SK-N-DZ (cell line): Measurements from ENCODE around the gene IL22RA2.
A peak's percentile ranks its signal among the peaks of the same experiment; 100 is the strongest.

Source experiments
- DNase-seq: peaks from one replicate; pipeline ENCODE4 v3.0.0-alpha.2; 2015; ENCODE audit warnings: low spot score

IL22RA2 gene

DNA sequence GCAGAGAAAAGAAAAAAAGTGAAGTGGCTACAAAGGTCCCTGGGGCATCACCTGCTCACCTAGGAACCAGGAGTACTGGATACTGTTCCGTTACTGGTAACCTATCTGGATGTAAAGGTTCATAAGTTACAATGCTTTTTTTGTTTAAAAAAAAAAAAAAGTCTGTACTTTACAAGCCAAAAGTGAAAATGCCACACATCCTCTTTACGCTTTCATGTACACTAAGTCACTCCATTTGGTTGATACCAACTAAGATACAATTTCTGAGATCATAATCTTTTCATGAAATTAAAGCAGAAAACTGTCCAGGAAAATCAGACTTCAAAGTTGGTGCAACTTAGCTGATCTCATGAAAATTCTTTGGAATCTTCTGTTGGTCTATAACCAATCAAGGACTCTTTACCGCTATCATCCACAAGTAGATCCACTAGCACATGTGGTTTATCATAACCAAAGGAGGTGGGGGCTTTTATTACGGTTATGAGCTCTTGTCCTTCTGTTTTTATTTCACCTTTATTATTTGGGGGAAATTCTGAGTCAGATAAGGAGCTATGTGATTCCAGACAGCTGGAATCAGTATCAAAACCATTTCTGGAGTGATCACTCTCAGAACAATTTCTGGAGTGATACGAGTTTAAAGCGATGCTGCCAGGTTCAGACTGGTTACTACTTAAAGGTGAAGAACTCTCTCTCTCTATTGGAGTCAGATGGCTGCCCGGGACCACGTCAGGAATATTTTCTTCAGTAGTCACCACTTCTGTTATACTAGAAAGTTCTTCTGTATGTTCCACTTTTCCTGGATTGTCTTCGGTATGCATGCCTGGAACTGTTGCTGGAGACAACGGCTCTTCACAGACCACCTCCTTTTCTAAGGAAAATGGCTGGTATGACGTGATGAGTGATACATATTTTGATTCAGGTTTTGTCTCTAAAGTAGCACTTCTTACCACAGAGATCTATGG is 24.5 kb upstream of the IL22RA2 start:
- no peak for DNase-seq

- no peak for DNase-seq
These were observed 20.0 kb upstream of the IL22RA2 start for GRCh38 chr6:137193256-137194070.

GRCh38 chr6:137192821-137193220 is 19.4 kb upstream of the IL22RA2 start:
- no peak for DNase-seq

DNA sequence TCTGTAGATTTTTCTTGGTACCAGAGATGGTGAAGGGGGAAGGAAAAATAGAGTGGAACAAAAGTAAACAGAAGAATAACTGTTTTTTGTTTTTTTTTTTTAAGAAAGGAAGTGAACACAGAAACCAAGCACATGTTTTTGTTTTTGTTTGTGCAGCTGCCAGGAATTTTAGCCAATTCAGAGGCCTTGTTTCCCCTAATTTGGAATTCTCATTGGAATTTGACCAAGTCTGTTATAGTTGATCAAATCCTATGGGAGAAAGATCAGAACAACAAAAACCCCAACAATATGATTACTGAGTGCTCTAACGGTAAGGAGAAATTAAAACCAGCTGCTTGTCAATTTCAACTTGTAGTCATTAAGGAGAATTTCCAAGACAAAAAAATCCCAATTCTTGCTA is 18.2 kb upstream of the IL22RA2 start:
- DNase-seq: no peak

- no peak for DNase-seq
These were observed 17.8 kb upstream of the IL22RA2 start for GRCh38 chr6:137191236-137191635.

DNA sequence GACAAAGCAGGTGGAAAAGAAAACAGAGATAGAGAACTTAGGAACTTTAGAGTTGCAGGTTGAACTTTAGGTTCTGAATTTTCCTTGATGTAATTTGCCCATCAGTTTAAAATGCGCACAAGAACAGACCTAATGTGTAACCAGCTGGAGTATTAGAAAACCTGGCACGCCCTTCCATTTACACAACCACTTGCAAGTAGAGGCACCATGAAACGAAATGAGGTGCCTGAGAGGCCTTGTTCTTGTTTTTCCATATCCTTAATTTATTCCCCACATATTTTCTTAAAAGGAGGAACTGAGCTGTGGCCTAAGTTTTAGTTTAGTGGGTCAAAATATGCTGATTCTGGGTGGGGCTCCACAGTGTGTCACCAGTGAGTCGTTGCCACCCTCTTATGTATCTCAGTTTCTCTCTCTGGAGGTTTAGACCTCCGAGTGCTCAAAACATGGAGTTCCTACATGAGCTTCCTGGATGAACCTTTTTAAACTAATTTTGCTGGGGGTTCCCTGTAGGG is 17.2 kb upstream of the IL22RA2 start:
- DNase-seq: no peak

DNA sequence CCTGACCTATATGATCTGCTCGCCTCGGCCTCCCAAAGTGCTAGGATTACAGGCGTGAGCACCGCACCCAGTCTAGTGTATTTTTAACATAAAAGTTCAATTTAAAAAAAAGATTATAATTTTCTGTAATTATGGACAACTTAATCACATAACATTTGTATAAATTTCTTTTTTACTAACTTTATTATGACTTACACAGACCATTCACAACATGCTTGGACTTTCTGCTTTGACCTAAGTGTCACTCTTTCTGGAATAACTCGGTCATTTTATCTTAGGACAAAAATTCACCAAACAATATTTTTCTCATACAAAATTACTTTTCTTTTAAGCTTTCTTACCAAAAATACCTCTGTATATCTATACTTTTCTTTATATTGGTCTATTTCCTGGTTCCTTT is 15.4 kb upstream of the IL22RA2 start:
- DNase-seq: peak; percentile 20

- DNase-seq: no peak
These were observed 11.8 kb upstream of the IL22RA2 start for GRCh38 chr6:137185290-137185689.

DNA sequence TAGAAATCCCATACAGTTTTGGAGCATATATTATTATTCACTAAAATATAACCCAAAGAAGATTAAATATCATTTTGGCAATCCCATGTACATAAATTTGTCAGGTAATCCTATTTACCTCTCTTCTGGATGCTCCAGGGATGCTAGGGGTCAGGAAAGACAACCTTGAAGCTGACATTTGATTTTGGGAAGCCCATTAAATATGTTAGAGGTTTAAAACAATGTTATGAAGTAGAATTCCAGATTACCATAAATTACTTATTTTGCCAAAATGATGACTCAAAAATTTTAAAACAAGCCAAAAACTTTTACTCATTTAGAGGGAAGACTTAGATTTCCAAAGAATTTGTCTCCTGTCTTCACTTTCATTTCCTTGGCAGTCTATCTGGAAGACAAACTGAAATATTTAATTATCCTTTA is 9.2 kb upstream of the IL22RA2 start:
- no peak for DNase-seq

- DNase-seq: no peak
These were observed 8.6 kb upstream of the IL22RA2 start for GRCh38 chr6:137181891-137182653.

GRCh38 chr6:137177611-137178010 is 4.2 kb upstream of the IL22RA2 start:
- DNase-seq: no peak

GRCh38 chr6:137176729-137177128 is 3.3 kb upstream of the IL22RA2 start:
- DNase-seq: no peak

- no peak for DNase-seq
These were observed 2.4 kb upstream of the IL22RA2 start for GRCh38 chr6:137175868-137176245.

DNA sequence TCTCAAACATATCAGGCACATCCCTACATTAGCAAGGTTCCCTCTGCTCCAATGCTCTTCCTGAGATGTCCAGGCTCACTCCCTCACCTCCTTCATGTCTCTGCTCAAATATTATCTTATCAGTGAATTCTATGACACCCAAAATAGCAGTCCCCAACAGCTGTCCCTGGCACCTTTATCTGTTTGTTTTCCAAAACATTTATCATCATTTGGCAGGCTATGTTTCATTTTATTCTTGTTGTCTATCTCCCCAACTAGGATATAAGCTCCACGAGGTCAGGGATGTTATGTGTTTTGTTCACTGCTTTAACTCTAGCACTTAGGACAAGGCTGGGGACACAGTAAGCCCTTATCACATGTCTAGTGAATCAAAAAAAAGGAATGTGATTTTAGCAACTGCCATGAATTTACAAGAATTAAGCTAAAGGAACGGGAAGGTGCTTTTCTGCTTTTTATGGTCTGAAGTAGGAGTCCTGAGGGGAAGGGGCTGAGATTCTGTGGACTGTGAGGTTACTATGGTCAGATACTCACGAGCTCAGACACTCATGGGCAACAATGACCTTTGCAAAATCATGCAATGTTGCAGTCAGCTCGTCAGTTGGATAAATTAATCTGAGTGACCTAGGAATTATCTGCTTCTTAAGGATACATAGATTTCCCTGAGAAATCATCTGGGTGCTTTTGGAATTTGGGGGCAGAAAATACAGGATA is 1.9 kb upstream of the IL22RA2 start:
- DNase-seq: no peak

- DNase-seq: no peak
These were observed 561 bp downstream of the IL22RA2 start for GRCh38 chr6:137172734-137173431.

- DNase-seq: no peak
These were observed 1.4 kb downstream of the IL22RA2 start for GRCh38 chr6:137171824-137172733.

DNA sequence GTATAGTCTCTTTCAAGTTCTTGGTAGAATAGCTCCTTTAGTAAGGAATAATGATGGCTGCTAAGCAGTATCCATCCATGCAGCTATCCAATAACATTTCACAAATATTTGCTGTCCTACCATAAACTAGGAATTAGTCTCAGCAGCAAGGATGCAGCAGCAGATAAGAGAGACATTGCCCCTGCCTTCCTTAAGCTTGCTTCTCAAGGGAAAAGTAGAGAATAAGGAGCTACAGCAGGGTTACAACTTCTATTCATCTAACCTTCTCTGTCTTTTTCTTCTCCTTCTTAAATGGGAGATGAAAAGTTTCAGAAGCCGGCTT is 2.4 kb downstream of the IL22RA2 start:
- no peak for DNase-seq

- no peak for DNase-seq
These were observed 3.0 kb downstream of the IL22RA2 start for GRCh38 chr6:137170266-137171052.
